ENCODE measurements around the gene ADISSP.

The ADISSP gene

DNA sequence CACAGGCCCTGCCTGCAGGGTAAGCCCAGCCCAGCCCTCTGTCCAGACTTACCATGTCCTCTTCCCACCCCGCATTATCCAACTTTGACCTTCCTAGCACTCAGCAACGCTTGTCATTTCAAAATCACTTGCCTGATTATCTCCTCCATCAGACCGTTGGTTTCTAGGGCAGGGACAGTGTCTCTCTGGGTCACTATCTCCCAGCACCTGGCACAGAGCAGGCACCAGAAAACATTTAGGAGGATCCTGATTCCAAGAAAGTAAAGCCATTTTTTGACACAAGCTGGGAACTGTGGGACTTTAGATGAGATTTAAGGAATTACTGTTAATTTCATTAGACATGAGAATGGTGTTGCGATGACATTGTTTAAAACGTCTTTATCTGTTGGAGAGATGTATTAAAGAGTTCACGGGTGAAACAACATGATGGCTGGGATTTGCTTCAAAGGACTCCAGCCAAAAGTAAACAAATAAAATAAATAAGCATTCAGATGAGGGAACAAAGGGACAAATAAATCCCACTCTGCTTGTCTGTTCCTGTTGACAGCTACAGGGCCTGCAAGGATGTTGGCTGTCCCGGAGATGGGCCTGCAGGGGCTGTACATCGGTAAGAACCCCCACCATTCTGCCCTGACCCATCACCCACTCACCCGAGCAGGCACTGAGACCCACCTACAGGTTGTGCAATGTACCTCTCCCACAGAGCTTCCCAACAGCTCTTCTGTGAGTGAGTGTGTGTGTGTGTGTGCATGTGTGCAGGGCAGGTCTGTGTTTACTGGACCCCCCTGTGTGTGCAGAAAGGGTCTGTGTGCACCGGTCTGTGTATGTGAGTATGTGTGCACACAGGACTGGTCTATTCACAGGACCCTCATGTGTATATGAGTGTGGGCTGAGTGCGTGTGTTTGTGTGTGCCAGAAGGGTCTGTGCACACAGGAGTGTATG is 29.2 kb downstream of the ADISSP start:
- no peak for DNase-seq (ENCODE audit: low spot score)

DNA sequence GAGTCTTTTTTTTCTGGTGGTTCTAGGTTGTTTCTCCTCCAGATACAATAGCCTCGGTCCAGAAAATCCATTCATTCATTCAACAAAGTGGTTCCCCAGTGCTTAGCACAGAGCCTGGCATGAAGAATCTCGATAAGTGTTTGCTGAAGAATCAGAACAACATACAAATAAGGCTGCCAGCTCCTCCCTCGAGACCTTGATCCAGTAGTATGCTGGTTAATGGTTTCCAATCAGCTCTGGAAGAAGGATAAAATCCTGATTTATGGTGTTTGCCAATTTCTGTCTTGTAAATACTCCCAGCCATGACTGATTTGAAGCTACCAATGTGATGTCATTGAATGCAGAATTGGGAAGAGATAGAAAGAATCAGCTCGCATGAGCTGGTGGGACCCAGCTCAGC is 31.8 kb downstream of the ADISSP start:
- DNase-seq (ENCODE audit: low spot score): no peak

DNA sequence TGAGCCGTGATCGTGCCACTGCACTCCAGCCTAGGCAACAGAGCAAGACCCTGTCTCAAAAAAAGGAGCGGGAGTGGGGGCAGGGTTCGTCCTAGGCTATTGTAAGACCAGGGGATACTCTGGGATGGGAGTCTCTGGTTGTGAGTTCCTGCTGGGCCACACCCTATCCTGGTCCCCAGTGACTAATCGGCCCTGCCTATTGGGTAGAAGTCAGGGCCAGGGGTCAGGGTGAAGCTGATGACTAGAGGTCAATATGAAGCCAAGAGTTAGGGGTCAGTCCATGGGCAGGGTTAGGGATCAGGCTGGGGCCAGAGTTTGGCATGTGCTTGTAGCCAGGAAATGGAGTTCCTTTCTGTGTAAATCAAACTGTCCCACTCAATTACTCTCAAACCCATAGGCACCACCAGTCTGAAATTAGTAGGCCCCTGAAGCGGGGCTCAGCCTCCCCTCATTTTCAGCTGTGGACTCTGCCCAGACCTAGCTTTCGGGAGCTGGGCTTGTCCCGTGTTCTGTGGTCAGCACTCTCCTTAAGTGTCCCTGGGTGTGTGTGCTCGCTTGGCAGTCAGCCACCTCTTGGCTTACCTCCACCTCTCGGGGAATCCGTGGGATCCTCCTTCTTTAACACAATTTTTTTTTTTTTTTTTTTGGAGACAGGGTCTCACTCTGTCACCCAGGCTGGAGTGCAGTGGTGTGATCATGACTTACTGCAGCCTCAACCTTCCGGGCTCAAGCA is 33.3 kb downstream of the ADISSP start:
- no peak for DNase-seq (ENCODE audit: low spot score)

DNA sequence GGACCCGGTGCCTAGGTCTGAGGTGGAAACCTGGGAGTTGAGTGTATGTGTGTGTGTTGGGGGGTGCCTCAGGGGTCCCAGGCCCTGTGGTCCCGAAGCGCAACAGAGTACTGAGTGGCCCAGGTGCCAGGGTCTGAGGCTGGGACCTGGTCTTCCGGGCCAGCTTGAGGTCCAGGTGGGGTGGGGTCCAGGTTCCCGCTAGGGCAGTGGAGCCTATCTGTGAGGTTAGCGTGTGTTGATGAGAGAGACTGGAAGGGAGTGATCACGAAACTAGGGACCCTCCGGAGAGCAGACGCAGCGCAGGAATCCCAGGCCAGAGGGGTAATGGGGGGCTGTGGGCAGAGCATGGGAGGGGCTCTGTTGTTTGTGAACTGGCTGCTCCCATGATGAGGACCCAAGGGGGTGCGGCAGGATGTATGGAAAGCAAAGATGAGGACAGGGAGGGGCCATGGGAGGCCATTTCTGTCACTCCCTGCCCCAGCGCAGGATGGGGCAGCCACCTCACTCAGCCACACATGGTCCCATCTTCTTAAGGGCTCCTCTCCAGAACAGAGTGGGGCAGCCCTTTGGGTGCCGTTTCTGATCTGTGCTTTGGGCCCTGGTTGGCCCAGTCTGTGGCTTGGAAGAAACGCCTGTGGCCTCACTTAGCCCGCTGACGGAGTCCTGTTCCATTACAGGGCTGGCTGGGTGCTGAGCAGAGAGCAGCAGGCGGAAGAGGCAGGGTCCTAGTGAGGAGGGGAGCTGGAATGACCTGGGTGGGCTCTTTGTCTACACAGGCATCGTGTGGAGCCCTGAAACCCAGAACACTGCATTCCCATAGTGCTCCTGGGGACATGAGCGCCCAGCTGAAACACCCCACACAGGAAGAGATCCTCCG is 34.2 kb downstream of the ADISSP start:
- DNase-seq (ENCODE audit: low spot score): no peak

DNA sequence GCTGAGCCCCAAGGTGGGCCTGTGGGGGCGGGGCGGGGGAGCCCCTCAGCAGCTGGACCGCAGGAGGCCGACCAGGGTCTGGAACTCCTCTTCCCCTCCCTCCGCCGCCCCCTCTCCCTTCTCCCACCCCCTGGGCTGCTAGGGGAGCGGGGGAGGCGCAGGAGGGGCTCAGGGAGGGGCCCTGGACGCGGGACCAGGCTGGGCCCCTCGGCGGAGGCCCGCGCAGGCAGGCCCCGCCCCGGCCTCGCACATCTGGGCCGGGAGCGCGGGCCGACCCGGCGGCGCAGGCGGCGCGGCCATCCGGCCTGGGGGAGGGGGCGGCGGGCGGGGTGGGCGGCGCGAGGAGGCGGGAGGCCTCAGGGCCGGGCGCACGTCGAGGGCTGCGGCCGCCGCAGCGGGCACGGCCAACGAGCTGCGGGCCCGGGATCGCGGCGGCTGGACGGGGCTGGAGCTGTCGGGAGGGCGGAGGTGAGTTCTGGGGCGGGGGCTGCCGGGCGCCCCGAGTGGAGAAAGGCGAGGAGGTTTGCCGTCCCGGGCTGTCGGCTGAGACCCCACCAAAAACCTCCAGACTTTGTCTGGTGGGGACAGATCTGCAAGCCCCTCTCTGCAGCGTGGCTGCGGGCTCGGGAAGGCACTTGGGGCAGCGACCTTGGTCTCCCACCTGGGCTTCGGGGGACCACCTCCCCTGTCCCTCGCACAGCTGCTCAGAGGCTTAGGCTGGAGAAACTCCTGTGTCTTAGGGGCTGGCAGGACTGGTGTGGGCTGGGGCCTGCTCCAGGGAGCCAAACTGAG is 35.0 kb downstream of the ADISSP start, which contains the start of gene HSPA12B:
Gene HSPA12B, plus strand, starts transcription at position 359 of the 792 bp plus-strand sequence. CDS start 5,990 bp downstream, outside the sequence.
- no peak for DNase-seq (ENCODE audit: low spot score)

DNA sequence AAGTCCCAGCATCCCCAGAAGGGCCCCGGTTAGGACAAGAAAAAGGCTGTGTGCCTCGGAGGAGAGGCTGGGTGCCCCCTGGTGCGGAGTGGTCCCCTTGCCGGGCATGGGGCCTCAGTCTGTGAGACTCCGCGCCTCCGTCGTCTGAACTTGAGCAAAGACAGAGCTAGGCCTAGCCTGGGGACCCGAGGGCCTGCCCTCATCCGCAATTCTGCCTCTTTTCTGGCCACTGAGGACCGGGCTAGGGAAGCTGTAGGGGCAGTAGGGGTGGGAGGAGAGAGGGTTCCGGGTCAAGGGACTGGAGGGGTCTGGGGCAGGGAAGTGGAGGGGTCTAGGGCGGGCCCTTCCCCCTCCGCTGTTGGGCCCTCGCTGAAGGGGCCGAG is 35.6 kb downstream of the ADISSP start:
- DNase-seq (ENCODE audit: low spot score): no peak

DNA sequence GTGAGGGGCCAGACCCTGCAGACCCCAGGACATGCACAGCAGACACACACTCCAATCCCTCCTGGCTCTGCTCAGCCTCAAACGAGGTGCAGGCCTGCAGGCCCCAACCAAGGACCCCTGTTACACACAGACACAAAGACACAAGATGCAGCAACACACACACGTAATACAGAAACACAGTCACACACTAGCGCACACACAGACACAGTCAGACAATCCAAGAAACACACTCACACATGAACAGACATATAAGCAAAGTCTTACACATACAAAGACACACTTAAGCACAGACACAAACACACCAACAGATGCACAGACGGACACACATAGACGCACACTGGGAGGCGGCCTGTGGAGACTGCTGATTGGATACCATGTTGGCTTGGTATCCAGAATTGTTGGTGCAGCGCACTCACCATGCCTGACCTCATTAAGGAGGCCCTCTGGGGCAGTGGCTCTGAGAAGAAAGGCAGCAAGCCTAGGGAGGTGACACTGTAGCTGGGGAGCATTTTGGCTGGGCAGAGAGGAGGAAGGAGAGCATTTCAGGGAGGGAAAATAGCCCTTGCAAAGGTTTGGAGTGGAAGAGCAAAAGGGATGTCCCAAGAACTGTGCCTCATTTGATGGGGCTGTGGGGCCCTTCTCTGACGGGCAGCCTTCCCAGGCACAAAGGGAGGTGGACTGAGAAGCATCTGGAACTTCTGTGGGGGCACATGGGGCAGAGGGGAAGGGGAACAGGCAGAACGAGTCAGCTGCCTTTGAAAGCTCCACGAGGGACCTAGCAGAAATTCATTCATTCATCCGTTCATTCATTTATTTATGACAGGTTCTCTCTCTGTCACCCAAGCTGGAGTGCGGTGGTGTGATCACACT is 36.5 kb downstream of the ADISSP start:
- DNase-seq (ENCODE audit: low spot score): no peak

DNA sequence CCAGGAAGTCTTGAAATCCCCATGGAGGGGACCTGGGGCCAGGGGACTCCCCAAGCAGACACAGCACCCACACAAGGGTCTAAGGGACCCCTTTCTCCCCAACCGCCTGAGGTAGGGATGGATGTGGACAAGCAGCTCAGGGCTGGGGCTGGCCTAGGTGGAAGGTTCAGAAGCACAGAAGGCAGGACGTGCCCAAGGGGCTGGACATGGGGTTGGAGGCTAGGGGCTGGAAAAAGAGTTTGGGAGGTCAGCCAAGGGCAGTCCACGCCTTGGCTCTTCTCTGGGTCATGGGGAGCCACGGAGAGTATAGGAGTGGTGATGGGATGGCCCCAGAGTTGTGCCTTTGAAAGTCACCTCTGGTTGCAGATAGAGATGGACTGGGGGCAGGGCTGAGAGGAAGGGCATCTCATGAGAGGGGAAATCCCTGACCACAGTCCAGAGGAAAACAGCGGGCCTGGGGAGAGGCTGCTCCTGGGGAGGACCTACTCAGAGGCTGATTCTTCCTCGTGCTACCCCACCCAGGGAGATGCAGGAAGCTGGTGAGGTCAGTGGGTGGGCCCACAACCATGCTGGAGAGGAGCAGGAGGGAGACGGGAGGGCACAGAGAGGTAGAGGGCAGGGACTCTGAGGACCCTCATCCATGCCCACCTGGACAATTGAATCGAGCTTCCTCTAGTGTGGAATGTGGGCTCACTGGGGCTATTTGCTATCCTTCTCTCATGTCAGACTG is 37.6 kb downstream of the ADISSP start:
- DNase-seq (ENCODE audit: low spot score): no peak

DNA sequence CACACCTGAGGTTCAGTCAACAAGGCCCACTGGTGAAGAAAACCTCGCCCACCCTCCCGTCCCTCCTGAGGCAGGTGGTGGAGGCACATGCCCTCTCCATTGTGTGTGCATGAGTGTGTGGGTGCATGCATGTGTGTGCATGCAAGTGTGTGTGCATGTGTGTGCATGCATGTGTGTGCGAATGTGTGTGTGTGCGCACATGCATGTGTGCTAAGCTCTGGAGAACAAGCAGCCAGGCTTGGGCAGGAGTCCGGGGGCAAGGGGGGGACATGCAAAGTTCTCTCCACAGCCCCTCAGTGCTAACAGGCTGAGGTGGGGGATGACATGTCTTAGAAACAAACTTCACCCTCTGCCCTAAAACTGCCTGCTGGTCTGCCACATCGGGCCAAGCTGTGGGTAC is 38.2 kb downstream of the ADISSP start:
- no peak for DNase-seq (ENCODE audit: low spot score)

DNA sequence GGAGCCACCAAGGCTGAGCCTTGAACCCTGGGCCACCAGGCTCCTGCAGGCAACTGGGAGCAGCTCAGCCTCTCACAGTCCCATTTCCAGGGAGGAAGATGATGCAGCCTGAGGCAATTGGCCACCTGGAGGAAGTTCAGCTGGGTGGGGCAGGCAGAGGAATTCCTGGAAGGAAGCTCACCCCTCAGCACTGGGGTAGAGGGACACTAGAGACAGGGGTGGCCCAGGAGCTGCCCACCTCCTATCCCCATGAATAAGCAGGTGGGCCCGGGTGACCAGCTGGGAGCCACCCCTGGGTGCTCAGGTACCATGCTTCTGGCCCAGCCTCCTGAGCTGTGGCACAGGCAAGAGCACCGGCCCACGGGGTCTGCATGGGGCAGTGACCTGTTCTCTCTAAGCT is 38.7 kb downstream of the ADISSP start:
- DNase-seq (ENCODE audit: low spot score): no peak

DNA sequence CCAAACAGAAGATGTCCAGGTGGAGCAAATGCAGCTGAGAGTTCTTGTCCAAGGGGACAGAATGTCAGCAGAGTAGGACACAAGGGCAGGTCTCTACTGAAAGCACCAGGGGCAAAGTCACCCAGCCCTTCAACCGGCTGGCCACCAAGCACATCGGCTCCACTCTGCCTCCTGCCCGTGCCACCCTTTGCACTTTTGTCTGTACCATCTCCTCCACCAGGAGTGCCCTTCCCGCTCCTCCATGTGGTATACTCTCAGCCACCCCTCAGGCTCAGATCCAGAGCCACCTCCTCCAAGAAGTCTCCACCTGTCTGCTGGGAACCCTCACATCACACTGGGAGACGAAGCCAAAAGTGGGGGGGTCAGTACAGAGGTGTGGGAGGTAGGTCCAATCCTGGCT is 39.2 kb downstream of the ADISSP start:
- DNase-seq (ENCODE audit: low spot score): no peak

DNA sequence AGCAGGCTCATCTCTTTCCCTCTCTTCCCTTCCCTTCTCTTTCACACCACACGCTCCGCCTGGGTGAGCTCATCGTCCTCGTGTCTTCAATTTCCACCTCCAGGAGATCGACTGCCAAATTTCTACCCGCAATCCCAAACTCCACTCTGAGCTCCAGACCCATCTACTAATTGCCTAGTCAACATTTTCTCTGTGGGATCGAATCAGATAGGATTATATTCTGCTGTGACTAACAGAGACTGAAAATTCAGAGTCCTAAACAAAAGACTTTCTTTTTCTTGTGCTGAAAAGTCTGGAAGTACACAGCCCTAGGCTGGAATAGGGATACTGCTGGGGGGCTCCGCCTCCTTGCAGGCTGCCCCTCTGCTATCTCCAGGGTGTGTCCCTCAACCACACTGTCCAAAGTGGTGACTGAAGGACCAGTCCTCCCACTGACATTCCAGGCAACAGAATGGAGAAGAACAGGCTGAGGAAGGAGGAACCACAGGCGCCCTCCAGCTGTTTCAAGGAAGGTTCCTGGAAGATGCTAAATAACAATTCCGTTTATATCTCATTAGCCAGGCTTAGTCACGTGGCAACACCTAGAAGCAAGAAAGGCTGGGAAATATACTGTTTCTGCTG is 40.0 kb downstream of the ADISSP start:
- no peak for DNase-seq (ENCODE audit: low spot score)

DNA sequence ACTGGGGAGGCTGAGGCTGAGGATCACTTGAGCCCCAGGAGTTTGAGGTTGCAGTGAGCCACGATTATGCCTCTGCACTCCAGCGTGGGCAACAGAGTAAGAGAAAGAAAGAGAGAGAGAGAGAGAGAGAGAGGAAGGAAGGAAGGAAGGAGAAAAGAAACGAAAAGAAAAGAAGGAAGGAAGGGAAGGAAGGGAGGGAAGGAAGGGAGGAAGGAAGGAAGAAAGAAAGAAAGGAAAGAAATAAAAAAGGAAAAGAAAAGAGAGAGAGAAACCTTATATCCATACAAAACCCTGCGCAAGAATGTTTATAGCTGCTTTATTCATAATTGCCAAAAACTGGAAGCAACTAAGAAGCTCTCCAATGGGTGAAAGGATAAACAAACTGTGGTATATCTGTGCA is 43.2 kb downstream of the ADISSP start:
- no peak for DNase-seq (ENCODE audit: low spot score)

DNA sequence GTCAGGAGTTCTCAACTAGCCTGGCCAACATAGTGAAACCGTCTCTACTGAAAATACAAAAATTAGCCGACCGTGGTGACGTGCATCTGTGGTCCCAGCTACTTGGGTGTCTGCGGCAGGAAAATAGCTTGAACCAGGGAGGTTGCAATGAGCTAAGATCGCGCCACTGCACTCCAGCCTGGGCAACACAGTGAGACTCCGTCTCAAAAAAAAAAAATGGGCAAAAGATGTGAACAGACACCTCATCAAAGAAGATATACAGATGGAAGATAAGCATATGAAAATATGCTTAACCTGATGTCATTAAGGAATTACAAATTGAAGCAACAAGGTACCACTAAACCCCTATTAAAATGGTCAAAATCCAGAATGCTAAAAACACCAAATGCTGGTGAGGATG is 44.3 kb downstream of the ADISSP start:
- DNase-seq (ENCODE audit: low spot score): no peak

DNA sequence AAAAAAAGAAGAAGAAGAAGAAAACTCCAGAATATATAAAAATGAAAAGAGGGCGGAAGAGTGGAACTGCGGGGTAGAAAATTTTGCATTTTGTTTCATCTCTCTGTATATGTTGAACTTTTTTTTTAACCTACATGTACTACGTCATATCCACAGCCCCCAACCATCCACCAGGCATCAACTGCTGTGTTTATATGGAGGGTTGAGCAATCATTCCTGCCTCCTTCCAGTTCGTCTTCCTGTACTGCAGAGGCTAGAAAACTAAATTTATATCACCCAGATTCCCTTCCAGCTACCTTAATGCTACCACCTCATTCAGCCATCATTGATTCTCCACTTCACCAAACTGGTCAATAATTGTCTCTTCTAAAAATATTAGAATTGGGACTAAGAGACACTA is 45.6 kb downstream of the ADISSP start:
- DNase-seq (ENCODE audit: low spot score): no peak

DNA sequence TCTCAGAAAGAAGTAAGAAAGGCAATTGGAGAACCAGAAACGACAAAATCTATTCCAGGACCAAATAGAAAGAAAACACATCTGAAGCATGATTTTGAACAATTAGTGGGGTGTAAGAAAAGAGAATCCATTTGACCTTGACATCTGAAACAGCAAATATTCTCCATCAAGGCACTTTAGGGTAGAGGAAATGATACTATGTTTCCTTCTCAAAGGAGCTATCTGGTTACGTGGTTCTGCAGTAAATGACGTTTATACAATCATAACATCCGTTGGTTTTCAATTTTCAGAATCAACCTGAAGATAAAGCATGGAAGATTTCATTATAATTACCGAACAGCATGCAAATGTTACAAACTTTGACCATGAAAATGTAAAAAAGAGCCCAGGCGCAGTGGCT is 46.9 kb downstream of the ADISSP start:
- no peak for DNase-seq (ENCODE audit: low spot score)

DNA sequence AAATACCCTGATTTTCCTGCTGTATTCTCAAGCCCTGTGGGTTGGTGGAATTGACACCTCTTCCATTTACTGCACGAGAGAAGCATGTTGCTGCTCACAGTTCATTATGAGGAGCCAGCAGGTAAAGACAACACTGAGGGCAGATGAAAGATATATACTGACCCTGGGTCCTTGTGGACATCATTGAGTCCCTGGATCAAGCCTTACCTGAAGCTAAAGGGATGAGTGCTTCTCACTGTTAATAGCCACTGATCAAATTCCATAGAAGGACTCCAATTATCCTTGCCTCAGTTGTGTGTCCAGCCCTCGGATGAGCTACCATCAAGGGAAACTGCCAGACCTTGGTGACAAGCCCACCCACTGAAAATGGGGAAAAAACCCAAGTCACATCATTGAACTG is 47.5 kb downstream of the ADISSP start:
- no peak for DNase-seq (ENCODE audit: low spot score)

DNA sequence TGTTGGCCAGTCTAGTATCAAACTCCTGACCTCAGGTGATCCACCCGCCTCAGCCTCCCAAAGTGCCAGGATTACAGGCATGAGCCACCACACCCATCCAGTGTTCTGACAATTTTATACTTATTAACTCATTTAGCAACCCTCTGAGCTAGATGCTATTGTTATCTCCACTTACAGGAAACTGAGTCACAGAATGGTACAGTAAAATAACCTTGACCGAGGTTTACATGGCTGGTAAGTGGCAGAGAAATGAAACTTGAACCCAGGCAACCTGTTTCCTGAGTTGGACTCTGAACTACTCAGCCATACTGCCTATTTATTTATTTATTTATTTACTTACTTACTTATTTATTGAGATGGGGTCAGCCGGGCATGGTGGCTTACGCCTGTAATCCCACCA is 48.5 kb downstream of the ADISSP start:
- no peak for DNase-seq (ENCODE audit: low spot score)

DNA sequence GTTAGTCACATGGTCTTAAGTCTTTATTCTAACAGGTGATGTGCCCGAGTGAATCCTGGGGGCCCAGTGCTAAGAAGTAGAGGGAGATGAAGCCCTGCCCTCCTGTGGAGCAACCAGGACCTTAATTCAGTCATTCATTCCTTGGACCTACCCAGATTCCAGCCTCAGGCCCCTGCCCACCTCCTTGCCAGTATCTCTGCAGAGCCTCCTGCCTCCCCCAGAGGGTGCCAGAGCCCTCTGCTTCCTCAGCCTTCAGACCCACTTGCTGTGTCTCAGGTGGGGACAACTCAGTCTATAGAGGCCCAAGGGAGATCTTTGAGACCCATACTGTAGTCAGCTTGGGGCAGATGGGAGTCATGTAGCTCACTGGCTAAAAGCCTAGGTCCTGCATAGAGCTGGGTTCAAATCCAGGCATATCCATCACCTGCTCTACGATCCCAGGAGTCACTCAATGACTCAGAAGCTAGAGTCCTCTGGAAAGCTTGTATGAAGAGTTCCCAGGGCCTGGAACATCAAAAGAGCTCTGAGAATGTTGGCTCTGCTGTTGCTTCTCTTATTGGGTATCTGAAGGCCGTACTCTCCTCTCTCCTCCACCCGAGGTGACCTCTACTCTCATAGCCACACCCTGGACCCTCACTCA is 51.2 kb downstream of the ADISSP start:
- DNase-seq (ENCODE audit: low spot score): peak; percentile 50
